ENCODE data around the gene COBLL1.

Gene COBLL1

DNA sequence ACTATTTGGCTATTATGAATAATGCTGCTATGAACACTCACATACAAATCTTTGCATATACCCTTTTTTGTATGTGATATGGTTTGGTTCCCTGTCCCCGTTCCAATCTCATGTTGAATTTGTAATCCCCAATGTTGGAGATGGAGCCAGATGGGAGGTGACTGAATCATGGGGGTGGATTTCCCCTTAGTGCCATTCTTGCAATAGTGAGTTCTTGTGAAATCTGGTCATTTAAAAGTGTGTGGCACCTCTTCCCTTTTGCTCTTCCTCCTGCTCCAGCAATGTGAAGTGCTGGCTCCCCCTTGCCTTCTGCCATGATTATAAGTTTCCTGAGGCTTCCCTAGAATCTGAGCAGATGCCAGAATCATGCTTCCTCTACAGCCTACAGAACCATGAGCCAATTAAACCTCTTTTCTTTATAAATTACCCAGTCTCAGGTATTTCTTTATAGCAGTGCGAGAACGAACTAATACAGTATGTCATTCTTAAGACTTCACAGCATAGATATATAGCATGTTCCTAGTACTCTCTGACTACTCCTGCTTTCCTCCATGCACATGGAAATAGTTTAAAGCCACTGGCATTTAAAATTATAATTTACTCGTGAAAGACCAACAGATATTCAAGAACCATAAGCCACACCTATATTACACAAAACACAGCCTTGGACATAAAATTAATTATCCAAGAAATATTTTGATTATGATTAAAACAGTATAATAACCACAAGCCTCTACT, 75.2 kb downstream of the COBLL1 start:
- TF ChIP-seq YY1 (IDR thresholded peaks at IDR 0.05; ENCODE audit: low read depth) (no peak), TAF1 (IDR thresholded peaks at IDR 0.05; ENCODE audit: low read depth) (no peak), EP300 (IDR thresholded peaks at IDR 0.05; ENCODE audit: borderline replicate concordance) (no peak), TEAD4 (IDR thresholded peaks at IDR 0.05) (no peak), CEBPB (IDR thresholded peaks at IDR 0.05) (no peak), FOXM1 (IDR thresholded peaks at IDR 0.05; ENCODE audit: borderline replicate concordance, low read depth) (no peak), EGR1 (IDR thresholded peaks at IDR 0.05) (no peak), ZBTB7A (IDR thresholded peaks at IDR 0.05; ENCODE audit: low read depth) (no peak), CREB1 (IDR thresholded peaks at IDR 0.05; ENCODE audit: low read depth) (no peak), TCF12 (IDR thresholded peaks at IDR 0.05; ENCODE audit: low read depth) (no peak), NFIC (IDR thresholded peaks at IDR 0.05) (no peak), RAD21 (IDR thresholded peaks at IDR 0.05; ENCODE audit: low read depth) (no peak)
- TF ChIP-seq, protein P1, sequence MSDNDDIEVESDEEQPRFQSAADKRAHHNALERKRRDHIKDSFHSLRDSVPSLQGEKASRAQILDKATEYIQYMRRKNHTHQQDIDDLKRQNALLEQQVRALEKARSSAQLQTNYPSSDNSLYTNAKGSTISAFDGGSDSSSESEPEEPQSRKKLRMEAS (IDR thresholded peaks at IDR 0.05): no peak
- TF ChIP-seq, protein P2, sequence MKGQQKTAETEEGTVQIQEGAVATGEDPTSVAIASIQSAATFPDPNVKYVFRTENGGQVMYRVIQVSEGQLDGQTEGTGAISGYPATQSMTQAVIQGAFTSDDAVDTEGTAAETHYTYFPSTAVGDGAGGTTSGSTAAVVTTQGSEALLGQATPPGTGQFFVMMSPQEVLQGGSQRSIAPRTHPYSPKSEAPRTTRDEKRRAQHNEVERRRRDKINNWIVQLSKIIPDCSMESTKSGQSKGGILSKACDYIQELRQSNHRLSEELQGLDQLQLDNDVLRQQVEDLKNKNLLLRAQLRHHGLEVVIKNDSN (IDR thresholded peaks at IDR 0.05): no peak
- TF ChIP-seq, protein P3, sequence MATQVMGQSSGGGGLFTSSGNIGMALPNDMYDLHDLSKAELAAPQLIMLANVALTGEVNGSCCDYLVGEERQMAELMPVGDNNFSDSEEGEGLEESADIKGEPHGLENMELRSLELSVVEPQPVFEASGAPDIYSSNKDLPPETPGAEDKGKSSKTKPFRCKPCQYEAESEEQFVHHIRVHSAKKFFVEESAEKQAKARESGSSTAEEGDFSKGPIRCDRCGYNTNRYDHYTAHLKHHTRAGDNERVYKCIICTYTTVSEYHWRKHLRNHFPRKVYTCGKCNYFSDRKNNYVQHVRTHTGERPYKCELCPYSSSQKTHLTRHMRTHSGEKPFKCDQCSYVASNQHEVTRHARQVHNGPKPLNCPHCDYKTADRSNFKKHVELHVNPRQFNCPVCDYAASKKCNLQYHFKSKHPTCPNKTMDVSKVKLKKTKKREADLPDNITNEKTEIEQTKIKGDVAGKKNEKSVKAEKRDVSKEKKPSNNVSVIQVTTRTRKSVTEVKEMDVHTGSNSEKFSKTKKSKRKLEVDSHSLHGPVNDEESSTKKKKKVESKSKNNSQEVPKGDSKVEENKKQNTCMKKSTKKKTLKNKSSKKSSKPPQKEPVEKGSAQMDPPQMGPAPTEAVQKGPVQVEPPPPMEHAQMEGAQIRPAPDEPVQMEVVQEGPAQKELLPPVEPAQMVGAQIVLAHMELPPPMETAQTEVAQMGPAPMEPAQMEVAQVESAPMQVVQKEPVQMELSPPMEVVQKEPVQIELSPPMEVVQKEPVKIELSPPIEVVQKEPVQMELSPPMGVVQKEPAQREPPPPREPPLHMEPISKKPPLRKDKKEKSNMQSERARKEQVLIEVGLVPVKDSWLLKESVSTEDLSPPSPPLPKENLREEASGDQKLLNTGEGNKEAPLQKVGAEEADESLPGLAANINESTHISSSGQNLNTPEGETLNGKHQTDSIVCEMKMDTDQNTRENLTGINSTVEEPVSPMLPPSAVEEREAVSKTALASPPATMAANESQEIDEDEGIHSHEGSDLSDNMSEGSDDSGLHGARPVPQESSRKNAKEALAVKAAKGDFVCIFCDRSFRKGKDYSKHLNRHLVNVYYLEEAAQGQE (IDR thresholded peaks at IDR 0.05; ENCODE audit: low read depth): no peak

DNA sequence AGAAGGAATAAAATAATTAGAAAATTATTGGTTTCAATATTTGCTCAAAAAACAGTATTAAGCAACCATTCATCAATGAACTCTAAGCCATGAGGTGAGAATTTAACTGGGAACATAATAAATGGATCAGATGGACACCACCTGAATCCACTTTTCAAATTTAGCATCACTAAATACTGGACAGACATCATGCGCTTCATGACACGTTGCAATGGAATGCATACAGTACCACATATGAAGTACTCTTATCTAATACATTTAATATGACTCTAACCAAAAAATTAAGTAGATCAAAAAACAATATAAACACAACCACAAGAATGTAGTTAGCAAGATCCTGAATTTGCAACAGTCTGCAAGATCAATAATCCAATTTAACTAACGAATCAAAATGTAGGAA, 76.6 kb downstream of the COBLL1 start:
- TF ChIP-seq NFIC (IDR thresholded peaks at IDR 0.05) (no peak), EGR1 (IDR thresholded peaks at IDR 0.05) (no peak), YY1 (IDR thresholded peaks at IDR 0.05; ENCODE audit: low read depth) (no peak), RAD21 (IDR thresholded peaks at IDR 0.05; ENCODE audit: low read depth) (no peak), TEAD4 (IDR thresholded peaks at IDR 0.05) (no peak), EP300 (IDR thresholded peaks at IDR 0.05; ENCODE audit: borderline replicate concordance) (no peak), TAF1 (IDR thresholded peaks at IDR 0.05; ENCODE audit: low read depth) (no peak), FOXM1 (IDR thresholded peaks at IDR 0.05; ENCODE audit: borderline replicate concordance, low read depth) (no peak), CEBPB (IDR thresholded peaks at IDR 0.05) (no peak), TCF12 (IDR thresholded peaks at IDR 0.05; ENCODE audit: low read depth) (no peak), CREB1 (IDR thresholded peaks at IDR 0.05; ENCODE audit: low read depth) (no peak), ZBTB7A (IDR thresholded peaks at IDR 0.05; ENCODE audit: low read depth) (no peak)
- TF ChIP-seq, protein P2 (IDR thresholded peaks at IDR 0.05): no peak
- TF ChIP-seq, protein P3 (IDR thresholded peaks at IDR 0.05; ENCODE audit: low read depth): no peak
- TF ChIP-seq, protein P1 (IDR thresholded peaks at IDR 0.05): no peak

DNA sequence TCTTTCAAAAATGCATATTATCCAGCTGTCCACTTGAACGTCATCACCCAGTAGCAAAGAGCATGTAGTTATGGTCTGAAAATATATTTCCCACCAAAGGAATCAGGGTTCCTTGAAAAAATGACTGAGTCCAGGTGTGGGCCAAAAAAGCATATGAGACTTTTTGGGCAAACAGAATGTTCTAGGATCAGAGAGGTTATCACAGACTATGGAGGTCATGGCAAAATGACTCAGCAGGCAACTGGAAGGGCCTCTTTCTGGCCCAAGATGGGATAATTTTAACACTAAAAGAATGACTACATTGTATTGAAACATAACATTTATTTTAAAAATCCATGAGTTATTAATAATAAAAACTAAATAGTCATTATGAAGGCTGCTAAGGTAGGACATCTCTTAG, 77.1 kb downstream of the COBLL1 start:
- TF ChIP-seq CEBPB (IDR thresholded peaks at IDR 0.05): no peak
- TF ChIP-seq EP300 (IDR thresholded peaks at IDR 0.05; ENCODE audit: borderline replicate concordance): no peak
- no peak for TF ChIP-seq FOXM1 (IDR thresholded peaks at IDR 0.05; ENCODE audit: borderline replicate concordance, low read depth)
- no peak for TF ChIP-seq EGR1 (IDR thresholded peaks at IDR 0.05)
- TF ChIP-seq RAD21 (IDR thresholded peaks at IDR 0.05; ENCODE audit: low read depth): no peak
- TF ChIP-seq, protein P3 (IDR thresholded peaks at IDR 0.05; ENCODE audit: low read depth): no peak
- TF ChIP-seq, protein P2 (IDR thresholded peaks at IDR 0.05): no peak
- no peak for TF ChIP-seq TEAD4 (IDR thresholded peaks at IDR 0.05)

- TF ChIP-seq RAD21 (IDR thresholded peaks at IDR 0.05; ENCODE audit: low read depth) (no peak), TEAD4 (IDR thresholded peaks at IDR 0.05) (no peak), YY1 (IDR thresholded peaks at IDR 0.05; ENCODE audit: low read depth) (no peak)
Measured at GRCh38 chr2:164763431-164763830, 78.2 kb downstream of the COBLL1 start.

All from Ishikawa (cell line).